NCI-H2196 (cell line): ENCODE measurements around the gene PIGU.

Source experiments
- DNase-seq: peaks from one replicate; lab custom pipeline; 2025; ENCODE audit not compliant: unreplicated experiment; lab: John Stamatoyannopoulos, UW

Gene PIGU

GRCh38 chr20:34560141-34560523 is 116.8 kb downstream of the PIGU start:
- no peak for DNase-seq

GRCh38 chr20:34559311-34560140 is 117.4 kb downstream of the PIGU start:
- no peak for DNase-seq

GRCh38 chr20:34558320-34559218 is 118.3 kb downstream of the PIGU start, which contains the start of gene MAP1LC3A:
Gene MAP1LC3A (plus strand): TSS chr20:34558718. CDS start chr20:34558869, 151 bp downstream.
- peak; percentile 89 for DNase-seq

GRCh38 chr20:34557936-34558319 is 119.0 kb downstream of the PIGU start:
- DNase-seq: no peak

GRCh38 chr20:34553366-34553867 is 123.5 kb downstream of the PIGU start:
- DNase-seq: peak; percentile 26

- DNase-seq: no peak
Observed at GRCh38 chr20:34552569-34552968, 124.3 kb downstream of the PIGU start.

GRCh38 chr20:34549929-34550305 is 127.0 kb downstream of the PIGU start:
- no peak for DNase-seq

- peak; percentile 62 for DNase-seq
Observed at GRCh38 chr20:34549291-34549928, 127.5 kb downstream of the PIGU start.

GRCh38 chr20:34547844-34548613 is 128.9 kb downstream of the PIGU start:
- no peak for DNase-seq

- DNase-seq: peak; percentile 46
Observed at GRCh38 chr20:34546751-34547181, 130.1 kb downstream of the PIGU start.

GRCh38 chr20:34544109-34544796 is 132.6 kb downstream of the PIGU start:
- no peak for DNase-seq

- no peak for DNase-seq
Observed at GRCh38 chr20:34543463-34544056, 133.3 kb downstream of the PIGU start.

GRCh38 chr20:34542439-34542838 is 134.5 kb downstream of the PIGU start:
- DNase-seq: no peak

GRCh38 chr20:34541917-34542316 is 135.0 kb downstream of the PIGU start:
- no peak for DNase-seq

- no peak for DNase-seq
Observed at GRCh38 chr20:34541264-34541901, 135.5 kb downstream of the PIGU start.

GRCh38 chr20:34540596-34541263 is 136.2 kb downstream of the PIGU start:
- DNase-seq: no peak

- no peak for DNase-seq
Observed at GRCh38 chr20:34539756-34540155, 137.1 kb downstream of the PIGU start.

GRCh38 chr20:34538671-34539123 is 138.2 kb downstream of the PIGU start:
- DNase-seq: peak; percentile 57
